CD4-positive, alpha-beta T cell treated with Interleukin-2 at 100 ng/mL for 4 hours (primary cell): ENCODE data around the gene MRPS2.

ENCODE experiments used
- DNase-seq: peaks from one replicate; pipeline ENCODE4 v3.0.0-alpha.2; 2020; ENCODE audit warnings: low spot score

Gene MRPS2

GRCh38 chr9:135480071-135480939, 20.2 kb upstream of the MRPS2 start:
- no peak for DNase-seq

- DNase-seq: no peak
Observed at GRCh38 chr9:135480940-135481310, 19.6 kb upstream of the MRPS2 start.

- no peak for DNase-seq
Observed at GRCh38 chr9:135482015-135482754, 18.3 kb upstream of the MRPS2 start.

GRCh38 chr9:135484460-135485277, 15.8 kb upstream of the MRPS2 start:
- no peak for DNase-seq

GRCh38 chr9:135485385-135485784, 15.1 kb upstream of the MRPS2 start:
- DNase-seq: no peak

GRCh38 chr9:135485832-135486231, 14.7 kb upstream of the MRPS2 start:
- DNase-seq: no peak

GRCh38 chr9:135486267-135487065, 14.0 kb upstream of the MRPS2 start:
- no peak for DNase-seq

- DNase-seq: no peak
Observed at GRCh38 chr9:135487281-135488012, 13.0 kb upstream of the MRPS2 start.

GRCh38 chr9:135488013-135488330, 12.5 kb upstream of the MRPS2 start:
- no peak for DNase-seq

GRCh38 chr9:135488527-135488926, 12.0 kb upstream of the MRPS2 start:
- no peak for DNase-seq

- DNase-seq: no peak
Observed at GRCh38 chr9:135489188-135489906, 11.1 kb upstream of the MRPS2 start.

- no peak for DNase-seq
Observed at GRCh38 chr9:135490166-135490870, 10.2 kb upstream of the MRPS2 start.

- no peak for DNase-seq
Observed at GRCh38 chr9:135490980-135491464, 9.5 kb upstream of the MRPS2 start.

- DNase-seq: no peak
Observed at GRCh38 chr9:135491764-135492163, 8.7 kb upstream of the MRPS2 start.

- DNase-seq: no peak
Observed at GRCh38 chr9:135492886-135493669, 7.4 kb upstream of the MRPS2 start.

- DNase-seq: no peak
Observed at GRCh38 chr9:135494791-135495559, 5.5 kb upstream of the MRPS2 start.

- DNase-seq: no peak
Observed at GRCh38 chr9:135498381-135499126, 1.9 kb upstream of the MRPS2 start.
